ENCODE data around the gene OR2AT4.

GRCh38 chr11:75103380-75104026 is 6.8 kb upstream of the OR2AT4 start:
- no peak for TF ChIP-seq CTCF (IDR thresholded peaks at IDR 0.05; ENCODE audit: poor library complexity)
- no peak for TF ChIP-seq EZH2 (IDR thresholded peaks at IDR 0.05; ENCODE audit: borderline replicate concordance)
- TF ChIP-seq EZH2phosphoT487 (IDR thresholded peaks at IDR 0.05; ENCODE audit: low read depth, severe bottlenecking, unreplicated experiment), result no peak
